Skeletal muscle cell (primary cell): ENCODE data around the gene BACH2.
A peak's percentile ranks its signal among the peaks of the same experiment; 100 is the strongest.

Source experiments
- DNase-seq: peaks from one replicate; pipeline ENCODE4 v3.0.0-alpha.2; 2010; ENCODE audit warnings: low read depth
- H3K4me3 ChIP-seq: 2 replicates; pipeline ENCODE4 v1.5.1; 2011; ENCODE audit warnings: low read depth, mild to moderate bottlenecking, control low read depth, low read length, moderate library complexity

Gene BACH2

GRCh38 chr6:90193359-90193758 is 103.3 kb downstream of the BACH2 start:
- no peak for DNase-seq
- H3K4me3 ChIP-seq = no peak overlapping the region

GRCh38 chr6:90192857-90193256 is 103.8 kb downstream of the BACH2 start:
- H3K4me3 ChIP-seq = no peak overlapping the region
- no peak for DNase-seq

GRCh38 chr6:90190752-90191395 is 105.8 kb downstream of the BACH2 start:
- DNase-seq = no peak
- no peak overlapping the region for H3K4me3 ChIP-seq

- H3K4me3 ChIP-seq = no peak overlapping the region
- DNase-seq = no peak
Measured at GRCh38 chr6:90190131-90190530, 106.5 kb downstream of the BACH2 start.

- no peak overlapping the region for H3K4me3 ChIP-seq
- DNase-seq = no peak
Measured at GRCh38 chr6:90187437-90188121, 109.1 kb downstream of the BACH2 start.

- H3K4me3 ChIP-seq = no peak overlapping the region
- no peak for DNase-seq
Measured at GRCh38 chr6:90186637-90187371, 109.8 kb downstream of the BACH2 start.

- no peak for DNase-seq
- no peak overlapping the region for H3K4me3 ChIP-seq
Measured at GRCh38 chr6:90186026-90186425, 110.6 kb downstream of the BACH2 start.

GRCh38 chr6:90184334-90185298 is 112.0 kb downstream of the BACH2 start:
- H3K4me3 ChIP-seq = no peak overlapping the region
- DNase-seq = no peak

- no peak overlapping the region for H3K4me3 ChIP-seq
- no peak for DNase-seq
Measured at GRCh38 chr6:90183587-90184333, 112.9 kb downstream of the BACH2 start.

GRCh38 chr6:90180526-90180925 is 116.1 kb downstream of the BACH2 start:
- H3K4me3 ChIP-seq = no peak overlapping the region

GRCh38 chr6:90179190-90180169 is 117.2 kb downstream of the BACH2 start:
- DNase-seq = no peak
- H3K4me3 ChIP-seq = no peak overlapping the region

More at GRCh38 chr6:90180526-90180925, 116.1 kb downstream of the BACH2 start:
- no peak for DNase-seq

- peak; percentile 25 for DNase-seq
- H3K4me3 ChIP-seq = no peak overlapping the region
Measured at GRCh38 chr6:90178384-90178855, 118.2 kb downstream of the BACH2 start.

- no peak for DNase-seq
- no peak overlapping the region for H3K4me3 ChIP-seq
Measured at GRCh38 chr6:90177544-90178383, 118.9 kb downstream of the BACH2 start.

GRCh38 chr6:90175627-90176538 is 120.8 kb downstream of the BACH2 start:
- no peak for DNase-seq
- no peak overlapping the region for H3K4me3 ChIP-seq

GRCh38 chr6:90173262-90173925 is 123.2 kb downstream of the BACH2 start:
- no peak for DNase-seq
- H3K4me3 ChIP-seq = no peak overlapping the region
